K562 (cell line): Measurements from ENCODE around the gene COX14. TPM values are rescaled to one million over a fixed set of nuclear protein-coding genes. Genes with fewer than 3 reads are reported as not detected.

Source experiments
- ATAC-seq: fragments of 200-7000 bp; cut with Tn5 transposase; 3 replicates; pipeline ENCODE4 v1.9.1; 2020; ENCODE audit warnings: moderate library complexity
- BruUV-seq: library from RNA; stranded (reverse); fragments of 400-500 nt; replicated peaks from 2 replicates; lab custom pipeline; 2021; lab: Mats Ljungman, UMichigan
- CTCF ChIA-PET: fragments of 300-600 bp; formaldehyde crosslinking; extraction: SDS; loops from one replicate; lab custom pipeline; 2021; ENCODE audit warnings: low intra/inter-chr PET ratio; lab: Yijun Ruan, JAX
- POLR2A ChIA-PET: fragments of 300-600, 350-650 bp; sonication (Branson Sonifier 250); formaldehyde crosslinking; extraction: SDS; loops from one replicate; lab custom pipeline; 2021; ENCODE audit warnings: antibody characterized with exemption, inconsistent platforms; lab: Yijun Ruan, JAX
- DNase-seq, 4 experiments: peaks; one replicate each; pipeline versions ENCODE4 v3.0.0 to v3.0.0-alpha.2; 2011 to 2018; ENCODE audit warnings: low spot score in 3 of 4, mixed read lengths in 3 of 4; ENCODE audit errors: extremely low read depth in 1 of 4
- FAIRE-seq: peaks from 2 replicates; lab custom pipeline; 2011; peaks lifted over from hg19 to GRCh38; lab: Jason Lieb, UNC
- H2AFZ ChIP-seq: 2 replicates; pipeline ENCODE4 v1.6.0; 2011; ENCODE audit warnings: low read depth, low read length, control low read depth, inconsistent platforms
- H3K27ac ChIP-seq: fragments of 200-600 bp; 3 replicates; pipeline ENCODE4 v1.8.0; 2011; ENCODE audit warnings: low read depth, mild to moderate bottlenecking, control low read depth, inconsistent platforms, low read length, moderate library complexity, mixed read lengths; ENCODE audit errors: extremely low read depth
- H3K27me3 ChIP-seq, 2 experiments: fragments of 300-600 bp in 1 of 2; 2 replicates in 1 of 2; 3 replicates in 1 of 2; pipeline versions ENCODE4 v1.6.0 to v1.8.0; 2011; ENCODE audit warnings: inconsistent platforms in 2 of 2, low read length in 2 of 2, mild to moderate bottlenecking in 1 of 2, mixed read lengths in 1 of 2, moderate library complexity in 1 of 2; ENCODE audit not compliant: control insufficient read depth in 2 of 2, insufficient read depth in 2 of 2
- H3K36me3 ChIP-seq: fragments of 300-600 bp; 3 replicates; pipeline ENCODE4 v1.8.0; 2011; ENCODE audit warnings: mild to moderate bottlenecking, low read length, inconsistent platforms; ENCODE audit not compliant: control insufficient read depth, insufficient read depth
- H3K4me1 ChIP-seq, 2 experiments: fragments of 200-600 bp in 1 of 2; replicated peaks in 1 of 2; 2 replicates in 1 of 2; 3 replicates in 1 of 2; pipeline versions ENCODE4 v1.5.1 to v1.8.0; 2011; ENCODE audit warnings: inconsistent platforms in 2 of 2, low read length in 2 of 2, mild to moderate bottlenecking in 1 of 2, mixed read lengths in 1 of 2, moderate library complexity in 1 of 2; ENCODE audit not compliant: control insufficient read depth in 2 of 2, insufficient read depth in 2 of 2
- H3K4me2 ChIP-seq: 2 replicates; pipeline ENCODE4 v1.6.1; 2011; ENCODE audit warnings: low read length, control low read depth, inconsistent platforms, mixed read lengths; ENCODE audit not compliant: insufficient read depth
- H3K4me3 ChIP-seq: fragments of 200-600 bp; sonication (generic), shearing (Covaris generic); 2 replicates; pipeline ENCODE4 v1.5.1; 2016; ENCODE audit warnings: control low read depth, inconsistent platforms
- H3K79me2 ChIP-seq: fragments of 200-600 bp; 3 replicates; pipeline ENCODE4 v1.8.0; 2011; ENCODE audit warnings: low read length, inconsistent platforms; ENCODE audit not compliant: control insufficient read depth, insufficient read depth
- H3K9ac ChIP-seq, 2 experiments: 2 replicates each; pipeline versions ENCODE4 v1.6.0 to v1.6.1; 2011; ENCODE audit warnings: low read depth in 2 of 2, low read length in 2 of 2, control low read depth in 1 of 2, inconsistent platforms in 1 of 2, mild to moderate bottlenecking in 1 of 2, mixed read lengths in 1 of 2; ENCODE audit not compliant: insufficient read depth in 1 of 2
- H3K9me1 ChIP-seq: one replicate; pipeline ENCODE4 v1.6.0; 2011; ENCODE audit warnings: inconsistent platforms, mild to moderate bottlenecking, low read length, moderate library complexity; ENCODE audit not compliant: control insufficient read depth, insufficient read depth
- H3K9me3 ChIP-seq: replicated peaks from 2 replicates; pipeline ENCODE4 v1.5.1; 2011; ENCODE audit warnings: low read depth, low read length, inconsistent platforms; ENCODE audit not compliant: control insufficient read depth, insufficient read depth
- H4K20me1 ChIP-seq: replicated peaks from 2 replicates; pipeline ENCODE4 v1.6.1; 2011; ENCODE audit warnings: low read length, inconsistent platforms, mixed read lengths; ENCODE audit not compliant: control insufficient read depth, insufficient read depth
- ARID1B ChIP-seq: fragments of 450-650 bp; IDR thresholded peaks from 2 replicates; pipeline ENCODE4 v1.6.1; 2016; ENCODE audit warnings: antibody characterized with exemption, mild to moderate bottlenecking, inconsistent platforms
- FOS ChIP-seq: IDR thresholded peaks from 3 replicates; pipeline ENCODE4 v1.6.1; 2011; ENCODE audit not compliant: insufficient read length; ENCODE audit errors: extremely low read depth
- FOXK1 ChIP-seq: sonication (generic); formaldehyde crosslinking; IDR thresholded peaks from 2 replicates; pipeline ENCODE4 v1.8.0; 2022; ENCODE audit warnings: missing genetic modification reagents, mild to moderate bottlenecking, borderline replicate concordance
- HDAC2 ChIP-seq: fragments of 450-650 bp; IDR thresholded peaks from 2 replicates; pipeline ENCODE4 v1.6.1; 2016; ENCODE audit warnings: mild to moderate bottlenecking
- HNRNPL ChIP-seq: fragments of 200-400 bp; formaldehyde crosslinking; IDR thresholded peaks from 2 replicates; pipeline ENCODE4 v1.6.1; 2017; ENCODE audit warnings: low read depth, mild to moderate bottlenecking, low read length
- NR3C1 ChIP-seq: sonication (generic); formaldehyde crosslinking; IDR thresholded peaks from 2 replicates; pipeline ENCODE4 v1.8.1; 2022; ENCODE audit warnings: missing genetic modification reagents
- PHF8 ChIP-seq: fragments of 200-600 bp; sonication (generic); IDR thresholded peaks from 2 replicates; pipeline ENCODE4 v1.6.1; 2012; ENCODE audit warnings: mixed run types, mild to moderate bottlenecking, inconsistent platforms, low read length, moderate library complexity, borderline replicate concordance
- RBM17 ChIP-seq: fragments of 200-400 bp; formaldehyde crosslinking; IDR thresholded peaks from 2 replicates; pipeline ENCODE4 v1.6.1; 2017; ENCODE audit warnings: low read depth, mild to moderate bottlenecking, low read length, borderline replicate concordance
- TGIF2 ChIP-seq: sonication (generic); formaldehyde crosslinking; IDR thresholded peaks from 2 replicates; pipeline ENCODE4 v1.8.1; 2022; ENCODE audit warnings: mild to moderate bottlenecking, missing genetic modification reagents, moderate library complexity
- WGBS: fragments of 100-300 bp; shearing (Covaris generic); methylation state at CpG from one replicate; pipeline ENCODE4 v1.1.6; 2016; ENCODE audit warnings: low coverage, mixed read lengths; ENCODE audit not compliant: insufficient coverage; ENCODE audit errors: missing lambda C conversion rate; 5-methylcytosine and 5-hydroxymethylcytosine counted together
- in situ Hi-C: fragments of 300-500 bp; cut with MboI; formaldehyde crosslinking; loops from 4 replicates; pipeline ENCODE4 v1.15.0; 2018; ENCODE audit warnings: inconsistent platforms, mixed read lengths
- intact Hi-C: fragments of 100-400 bp; cut with micrococcal nuclease; formaldehyde crosslinking; loops from 2 replicates; pipeline ENCODE4 v1.14.2; 2022
- polyA plus RNA-seq, 8 experiments: library from polyadenylated mRNA; depleted of rRNA in 4 of 8; stranded (reverse) in 5 of 8; unstranded in 3 of 8; fragments of >200 nt; fragmentation: Nextera tagmentation in 2 of 8; fragmentation: Illumina TruSeq in 1 of 8; extraction: Ambion mirVana in 2 of 8; extraction: Trizol in 1 of 8; gene quantifications; 2 replicates each; pipeline versions ENCODE4 v1.2.1 to v1.2.3, GENCODE V29; 2011 to 2014; ENCODE audit warnings: inconsistent platforms in 1 of 8, missing spikeins in 1 of 8
- total RNA-seq, 7 experiments: library from RNA; depleted of rRNA in 6 of 7; stranded (reverse); fragments of >200 nt in 6 of 7; fragmentation: Illumina TruSeq in 2 of 7; extraction: Trizol in 2 of 7; gene quantifications; 2 replicates each; pipeline versions ENCODE4 v1.2.1 to v1.2.3, GENCODE V29; 2011 to 2021; ENCODE audit warnings: low replicate concordance in 1 of 7
- TF ChIP-seq, protein P1 (sequence below): sonication (generic); formaldehyde crosslinking; IDR thresholded peaks from 2 replicates; pipeline ENCODE4 v1.8.1; 2023; ENCODE audit warnings: mild to moderate bottlenecking, missing genetic modification reagents
- TF ChIP-seq, protein P2 (sequence below): fragments of 450-650 bp; IDR thresholded peaks from 2 replicates; pipeline ENCODE4 v1.6.1; 2016; ENCODE audit warnings: antibody characterized with exemption

Gene COX14
- total and polyA plus RNA-seq, 9 of the 15 experiments (the other 6 are each of a cell fraction or from before 2014, with no cell fraction given) = 44.4 to 269 (median 53.4) TPM

DNA sequence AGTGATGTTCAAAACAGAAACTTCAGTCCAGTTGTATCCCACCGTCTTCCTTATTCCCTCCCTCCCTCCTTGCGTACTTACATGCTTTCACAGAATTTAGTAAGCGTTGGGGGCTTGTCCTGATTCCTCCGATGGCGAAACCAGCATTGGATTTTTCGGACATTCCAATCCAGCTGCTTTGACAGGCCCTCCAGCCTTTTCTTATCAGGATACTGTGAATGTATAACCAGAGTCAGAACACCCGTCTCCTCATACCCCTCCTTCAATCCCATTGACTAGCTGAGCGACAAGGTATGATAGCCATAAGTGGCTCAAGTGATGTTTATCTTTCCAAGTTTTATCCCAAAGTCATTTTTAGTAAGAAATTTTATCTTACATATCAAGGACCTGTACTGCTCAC lies 31.0 kb downstream of the COX14 start:
- 86% methylated on average over 8 of the region's 8 CpGs for WGBS
- H2AFZ ChIP-seq = no peak overlapping the region
- no peaks in the 10 kb centered on the region for H3K27me3 ChIP-seq
- BruUV-seq = no TSS peak
- no peak overlapping the region for H3K27ac ChIP-seq
- FAIRE-seq = no peak
- intact Hi-C loops = no loop called here
- POLR2A ChIA-PET = interaction anchor here (0.8 to 1.3 kb wide), 2 partner anchors 18 to 24 kb away, joined by 3 to 4 read pairs; partner anchors contain the start of gene CERS5
- H3K4me1 ChIP-seq = peaks cover 0 to 4% of the 10 kb centered on the region in 2 experiments; a peak in 1 of 5 replicates
- no peaks in the 10 kb centered on the region for H3K9me3 ChIP-seq
- no peaks in the 10 kb centered on the region for H4K20me1 ChIP-seq
- peaks cover 8% of the 10 kb centered on the region; the same call in 1 of the 3 replicates for H3K79me2 ChIP-seq
- no peak for ATAC-seq
- no peak overlapping the region for H3K4me3 ChIP-seq
- TF ChIP-seq RBM17 (no peak), PHF8 (no peak), FOS (no peak), HNRNPL (no peak), FOXK1 (CRISPR knock-in tag) (no peak), HDAC2 (no peak), NR3C1 (CRISPR knock-in tag) (no peak), ARID1B (no peak), TGIF2 (no peak)
- TF ChIP-seq, protein P1, sequence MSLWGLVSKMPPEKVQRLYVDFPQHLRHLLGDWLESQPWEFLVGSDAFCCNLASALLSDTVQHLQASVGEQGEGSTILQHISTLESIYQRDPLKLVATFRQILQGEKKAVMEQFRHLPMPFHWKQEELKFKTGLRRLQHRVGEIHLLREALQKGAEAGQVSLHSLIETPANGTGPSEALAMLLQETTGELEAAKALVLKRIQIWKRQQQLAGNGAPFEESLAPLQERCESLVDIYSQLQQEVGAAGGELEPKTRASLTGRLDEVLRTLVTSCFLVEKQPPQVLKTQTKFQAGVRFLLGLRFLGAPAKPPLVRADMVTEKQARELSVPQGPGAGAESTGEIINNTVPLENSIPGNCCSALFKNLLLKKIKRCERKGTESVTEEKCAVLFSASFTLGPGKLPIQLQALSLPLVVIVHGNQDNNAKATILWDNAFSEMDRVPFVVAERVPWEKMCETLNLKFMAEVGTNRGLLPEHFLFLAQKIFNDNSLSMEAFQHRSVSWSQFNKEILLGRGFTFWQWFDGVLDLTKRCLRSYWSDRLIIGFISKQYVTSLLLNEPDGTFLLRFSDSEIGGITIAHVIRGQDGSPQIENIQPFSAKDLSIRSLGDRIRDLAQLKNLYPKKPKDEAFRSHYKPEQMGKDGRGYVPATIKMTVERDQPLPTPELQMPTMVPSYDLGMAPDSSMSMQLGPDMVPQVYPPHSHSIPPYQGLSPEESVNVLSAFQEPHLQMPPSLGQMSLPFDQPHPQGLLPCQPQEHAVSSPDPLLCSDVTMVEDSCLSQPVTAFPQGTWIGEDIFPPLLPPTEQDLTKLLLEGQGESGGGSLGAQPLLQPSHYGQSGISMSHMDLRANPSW (CRISPR knock-in tag) = no peak
- TF ChIP-seq, protein P2, sequence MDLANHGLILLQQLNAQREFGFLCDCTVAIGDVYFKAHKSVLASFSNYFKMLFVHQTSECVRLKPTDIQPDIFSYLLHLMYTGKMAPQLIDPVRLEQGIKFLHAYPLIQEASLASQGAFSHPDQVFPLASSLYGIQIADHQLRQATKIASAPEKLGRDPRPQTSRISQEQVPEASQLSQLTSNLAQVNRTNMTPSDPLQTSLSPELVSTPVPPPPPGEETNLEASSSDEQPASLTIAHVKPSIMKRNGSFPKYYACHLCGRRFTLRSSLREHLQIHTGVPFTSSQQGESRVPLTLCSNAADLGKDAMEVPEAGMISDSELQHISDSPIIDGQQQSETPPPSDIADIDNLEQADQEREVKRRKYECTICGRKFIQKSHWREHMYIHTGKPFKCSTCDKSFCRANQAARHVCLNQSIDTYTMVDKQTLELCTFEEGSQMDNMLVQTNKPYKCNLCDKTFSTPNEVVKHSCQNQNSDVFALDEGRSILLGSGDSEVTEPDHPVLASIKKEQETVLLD = no peak
- no peak overlapping the region for H3K4me2 ChIP-seq
- H3K36me3 ChIP-seq = peaks cover 36% of the 10 kb centered on the region
- in situ Hi-C loops = no loop called here
- CTCF ChIA-PET = no interaction called here
- no peak for DNase-seq
- H3K9ac ChIP-seq = no peak overlapping the region
- H3K9me1 ChIP-seq = no peaks in the 10 kb centered on the region
